CD4-positive, alpha-beta T cell treated with Interferon gamma for 1 hour (primary cell): Measurements from ENCODE around the gene LEPROT.

Source experiments
- DNase-seq: peaks from one replicate; pipeline ENCODE4 v3.0.0-alpha.2; 2020

LEPROT gene

GRCh38 chr1:65478379-65479026 is 58.0 kb downstream of the LEPROT start:
- no peak for DNase-seq

- DNase-seq, result no peak
Observed at GRCh38 chr1:65479554-65480204, 59.2 kb downstream of the LEPROT start.

GRCh38 chr1:65480684-65481405 is 60.4 kb downstream of the LEPROT start:
- DNase-seq, result no peak

- DNase-seq, result no peak
Observed at GRCh38 chr1:65483993-65484754, 63.7 kb downstream of the LEPROT start.
